GM19238 (cell line): Measurements from ENCODE around the gene TMTC1.

ENCODE experiments used
- DNase-seq: peaks from one replicate; pipeline ENCODE4 v3.0.0; 2011; ENCODE audit warnings: low spot score; ENCODE audit not compliant: insufficient read length

Gene TMTC1

DNA sequence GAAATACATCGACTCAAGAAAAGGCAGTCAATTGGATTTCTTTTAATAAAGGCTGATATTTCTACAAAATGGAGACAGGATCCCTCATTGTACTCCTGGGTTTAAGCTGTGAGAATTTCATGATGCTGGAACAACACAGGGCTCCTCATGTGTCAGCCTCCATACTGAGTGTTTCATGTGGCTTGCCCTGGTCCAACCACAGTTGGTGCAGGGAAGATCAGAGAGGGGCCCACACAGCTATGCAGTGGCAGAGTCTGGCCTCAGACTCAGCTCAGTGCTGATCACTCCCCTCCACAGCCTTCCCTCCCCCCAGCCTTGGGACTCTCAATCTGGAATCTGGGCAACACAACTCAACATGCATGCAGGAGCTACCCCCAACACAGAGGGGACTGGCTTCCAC lies 163.7 kb downstream of the TMTC1 start:
- DNase-seq: no peak

DNA sequence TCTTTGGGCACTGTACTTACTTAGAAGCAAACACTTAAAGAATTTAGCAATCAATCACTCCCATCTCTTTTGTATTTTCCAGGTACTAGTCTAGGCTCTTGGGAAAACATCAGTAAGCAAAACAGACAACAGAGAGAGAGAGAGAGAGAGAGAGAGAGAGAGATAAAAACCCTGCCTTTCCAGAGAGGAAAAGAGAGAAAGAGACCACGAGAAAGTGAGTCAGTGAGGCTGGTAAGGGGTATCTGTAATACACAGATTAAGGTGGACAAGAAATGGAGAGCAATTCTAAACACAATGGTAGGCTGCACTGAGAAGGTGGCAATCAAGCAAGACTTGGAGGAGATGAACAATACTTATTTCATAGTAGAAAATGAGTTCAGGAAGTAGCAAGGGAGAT lies 166.3 kb downstream of the TMTC1 start:
- no peak for DNase-seq

DNA sequence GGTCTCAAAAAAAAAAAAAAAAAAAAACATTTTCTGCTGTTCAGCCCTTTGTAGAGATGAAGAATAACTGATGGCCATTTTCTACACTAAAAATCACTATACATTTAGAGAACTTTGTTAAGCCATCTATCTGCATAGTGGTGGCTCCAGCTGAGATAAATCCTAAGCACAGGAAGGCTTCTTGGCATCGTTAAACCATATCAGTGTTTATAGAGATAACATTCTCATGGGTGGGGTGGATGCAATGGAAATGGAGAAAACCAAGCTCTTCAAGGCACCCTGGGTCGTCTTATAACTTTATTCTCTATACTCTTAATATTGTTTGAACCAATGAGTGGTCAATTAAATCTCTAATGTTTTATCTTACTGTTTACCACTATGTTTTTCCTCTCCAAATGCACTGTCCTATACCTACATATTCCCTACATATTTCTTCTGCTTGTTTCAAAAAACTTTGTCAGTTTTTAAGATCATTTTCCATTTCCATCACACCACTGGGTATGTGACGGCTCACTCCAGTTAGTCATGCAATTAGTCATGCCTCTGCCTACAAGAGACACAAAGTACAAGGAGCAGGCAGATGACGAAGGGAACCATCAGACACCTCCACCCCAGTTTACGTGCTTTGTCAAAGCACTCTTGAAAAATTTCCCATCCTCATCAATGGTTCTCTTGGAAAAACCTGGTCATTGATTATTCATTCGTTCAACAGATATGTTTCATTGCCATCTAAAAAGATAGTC lies 166.9 kb downstream of the TMTC1 start:
- DNase-seq: no peak

DNA sequence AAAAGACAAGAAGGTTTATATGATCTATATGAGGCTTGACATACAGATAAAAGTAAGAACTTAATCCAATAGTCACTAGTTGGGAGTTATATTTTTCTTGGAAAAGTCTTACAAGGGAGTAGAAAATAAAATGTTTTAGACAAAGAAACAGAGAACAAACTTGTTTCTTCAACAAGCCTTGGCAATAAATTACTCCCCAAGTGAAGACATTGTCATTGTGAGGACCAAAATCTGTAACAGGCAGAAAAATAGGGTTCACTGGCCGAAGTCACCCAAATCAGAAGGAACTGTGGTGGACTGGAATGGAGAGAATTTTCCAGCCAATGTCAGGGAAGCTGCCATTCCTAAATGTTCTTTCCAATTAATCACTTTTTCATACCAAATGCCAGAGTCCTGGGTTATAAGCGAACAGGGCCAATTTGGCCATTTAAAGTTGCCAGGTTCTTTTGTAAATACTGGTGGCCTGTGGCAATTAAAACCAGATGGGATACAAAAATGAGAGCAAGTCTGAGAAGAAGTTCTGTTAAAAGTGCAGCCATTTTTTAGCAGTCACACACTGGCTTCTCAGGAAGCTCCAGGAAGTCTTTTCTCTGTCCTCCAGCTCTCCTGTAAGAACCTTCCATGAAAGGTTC lies 168.9 kb downstream of the TMTC1 start:
- DNase-seq: no peak

DNA sequence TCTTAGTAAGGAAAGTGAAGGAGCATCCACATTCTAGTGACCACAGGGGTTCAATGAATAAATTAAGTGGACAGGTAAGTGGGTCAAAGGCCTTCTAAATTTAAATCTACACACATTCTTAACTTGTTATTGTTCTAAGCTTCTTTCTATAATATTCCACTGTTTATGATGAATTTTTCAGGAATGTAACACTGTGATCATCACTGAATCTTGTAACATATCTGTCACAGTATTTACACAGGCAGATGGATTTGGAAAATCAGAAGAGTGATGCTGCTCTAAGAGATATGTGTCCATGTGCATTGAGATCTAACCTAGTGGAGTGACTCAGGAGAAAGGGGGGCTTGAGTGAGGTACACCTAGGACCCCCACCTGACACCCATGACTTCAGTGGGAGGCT lies 170.8 kb downstream of the TMTC1 start:
- no peak for DNase-seq

DNA sequence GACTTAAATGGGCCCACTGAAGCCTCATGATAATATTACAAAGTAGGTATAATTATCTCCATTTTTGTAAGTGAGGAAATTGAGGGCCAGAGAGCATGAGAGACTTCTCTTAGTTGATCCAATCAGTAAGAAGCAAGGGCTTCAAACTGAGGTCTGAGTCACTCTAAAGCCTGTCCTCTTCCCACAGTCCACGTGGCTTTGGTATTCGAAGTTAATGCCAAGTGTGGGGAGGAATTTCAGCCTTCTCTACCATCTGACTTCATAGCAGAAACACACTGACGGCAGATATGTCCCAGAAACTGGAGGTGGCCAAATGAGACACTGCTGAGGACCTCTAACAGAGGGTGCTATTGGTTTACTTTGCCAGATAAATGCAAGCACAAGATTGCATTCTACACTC lies 171.8 kb downstream of the TMTC1 start:
- no peak for DNase-seq

DNA sequence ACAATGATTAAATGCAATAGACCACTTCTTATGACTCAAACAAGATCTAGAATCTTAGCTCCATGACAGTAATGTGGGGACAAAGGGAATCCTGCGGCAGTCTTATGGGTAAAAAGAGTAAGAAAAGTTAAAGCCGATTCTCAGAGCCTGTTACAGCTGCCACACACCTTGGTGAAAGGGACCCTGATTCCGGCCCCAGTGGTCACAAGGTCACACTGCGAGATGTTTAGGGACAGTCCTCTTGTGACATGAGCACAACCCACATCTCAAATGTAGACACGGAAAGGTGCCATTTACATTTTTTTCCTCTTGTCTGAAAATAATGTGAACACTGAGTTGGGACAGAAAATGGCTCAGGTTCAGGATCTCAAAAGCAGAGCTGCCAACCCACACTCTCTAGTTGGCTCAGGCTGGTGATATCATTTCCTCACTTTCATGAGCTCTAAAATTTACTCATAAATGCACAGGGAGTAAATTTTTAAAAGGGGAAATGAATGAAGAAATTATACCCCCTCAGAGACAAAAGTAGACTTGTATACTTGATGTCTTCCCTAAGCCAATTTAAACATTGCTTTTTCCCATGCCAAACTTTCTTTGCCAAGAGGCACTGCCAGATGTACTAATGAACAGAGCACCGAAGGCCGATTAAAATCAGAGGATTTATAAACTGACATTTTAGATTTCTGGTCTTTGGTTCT lies 173.1 kb downstream of the TMTC1 start:
- no peak for DNase-seq

DNA sequence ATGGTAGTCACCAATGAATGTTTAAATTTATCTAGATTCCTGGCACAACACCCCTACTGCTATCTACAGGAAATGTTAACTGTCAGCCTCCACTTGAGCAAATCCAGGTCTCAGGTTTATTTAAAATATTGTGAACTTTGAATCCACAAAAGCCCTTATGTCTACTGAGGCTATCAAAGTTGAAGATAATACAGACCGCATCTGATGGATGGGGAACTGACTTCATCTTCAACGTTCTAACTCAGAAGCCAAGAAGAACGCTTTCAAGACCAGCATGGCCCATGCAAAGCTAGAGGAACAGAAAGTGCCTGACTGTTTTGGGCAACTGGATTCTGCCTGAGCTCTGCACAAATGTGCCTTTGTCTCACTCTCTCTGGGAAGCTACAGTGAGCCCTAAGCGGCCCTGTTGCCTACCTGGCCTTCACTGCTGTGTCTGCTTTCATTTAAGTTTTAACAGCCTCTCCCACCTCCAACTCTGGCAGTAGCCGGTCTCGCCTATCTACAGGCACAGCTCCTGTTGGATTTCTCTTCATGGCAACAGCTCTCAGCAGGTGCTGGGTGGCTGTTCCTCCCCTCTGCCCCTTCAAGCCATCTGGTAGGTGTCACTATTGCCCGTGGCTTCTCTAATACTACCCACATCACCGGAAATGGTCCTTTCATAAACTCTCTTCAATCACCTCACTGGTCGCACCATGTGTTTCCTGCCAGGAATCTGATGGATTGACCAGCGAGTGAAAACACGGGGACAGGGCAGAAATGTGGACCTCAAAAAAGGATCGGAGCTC lies 174.1 kb downstream of the TMTC1 start:
- no peak for DNase-seq

DNA sequence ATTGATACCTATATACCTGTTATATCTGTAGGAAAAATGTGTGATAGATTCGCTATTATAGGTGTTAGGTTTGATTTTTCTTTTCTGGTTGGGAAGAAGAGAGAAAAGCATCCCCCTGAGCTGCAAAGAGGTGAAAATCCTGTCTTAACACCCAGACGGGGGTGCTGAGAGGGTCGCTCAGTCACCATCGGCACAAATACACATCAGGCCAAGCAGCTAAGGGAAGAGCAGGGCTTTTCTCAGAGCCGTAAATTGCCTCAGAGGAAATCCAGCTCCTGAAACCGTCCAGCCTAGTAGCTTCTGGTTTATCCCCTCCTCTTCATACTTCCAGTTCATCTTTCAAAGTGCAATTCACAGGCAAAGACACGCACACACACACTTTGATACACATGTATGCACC lies 175.2 kb downstream of the TMTC1 start:
- no peak for DNase-seq

DNA sequence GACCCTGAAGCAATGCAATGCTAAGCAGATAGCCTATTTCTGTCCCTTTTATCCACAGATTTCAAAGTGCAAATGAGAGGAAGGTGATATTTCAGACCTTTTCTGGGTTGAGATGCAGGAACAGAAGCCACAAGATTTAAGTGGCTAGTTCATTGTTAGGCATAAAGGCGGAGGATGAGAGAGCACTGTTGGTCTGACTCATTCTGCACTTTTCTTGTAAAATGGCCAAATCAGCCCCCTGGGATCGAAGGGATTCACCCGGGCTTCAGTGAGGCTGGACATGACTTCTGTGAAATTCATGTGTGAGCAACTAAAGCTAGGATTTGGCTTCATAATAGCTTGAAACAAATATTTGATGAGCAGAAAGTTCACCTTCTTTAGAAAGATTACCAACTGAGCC lies 184.4 kb downstream of the TMTC1 start:
- no peak for DNase-seq

DNA sequence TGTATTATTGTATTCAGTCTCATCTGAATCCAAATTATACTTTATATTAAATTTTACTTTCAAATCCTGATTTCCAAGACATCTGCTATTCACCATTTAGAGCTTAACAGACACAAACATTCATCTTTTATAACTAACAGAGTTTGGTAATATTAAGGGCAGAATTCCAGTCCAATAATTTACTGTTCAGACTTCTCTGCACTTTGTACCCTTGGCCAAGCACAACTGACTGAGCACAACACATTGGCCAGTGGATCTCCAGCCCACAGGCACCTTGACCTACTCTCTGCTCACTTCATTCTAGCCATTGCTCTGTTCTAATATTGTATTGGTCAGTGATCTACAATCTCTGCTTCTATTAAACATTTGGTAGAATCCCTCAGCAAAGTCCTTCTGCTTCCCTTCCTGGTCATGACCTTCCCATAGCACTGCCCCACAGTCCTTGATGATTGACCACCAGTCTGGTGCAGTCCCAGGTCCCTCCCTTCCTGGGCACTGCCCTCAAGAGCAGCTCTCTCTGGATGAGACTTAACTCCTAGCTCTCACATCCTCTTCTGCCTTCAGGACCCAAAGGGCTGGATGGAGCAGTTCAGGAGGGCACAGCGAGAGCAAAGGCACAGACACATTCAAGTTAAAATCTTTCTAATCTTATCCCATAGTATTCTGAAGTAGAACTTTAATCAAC lies 188.5 kb downstream of the TMTC1 start:
- no peak for DNase-seq

DNA sequence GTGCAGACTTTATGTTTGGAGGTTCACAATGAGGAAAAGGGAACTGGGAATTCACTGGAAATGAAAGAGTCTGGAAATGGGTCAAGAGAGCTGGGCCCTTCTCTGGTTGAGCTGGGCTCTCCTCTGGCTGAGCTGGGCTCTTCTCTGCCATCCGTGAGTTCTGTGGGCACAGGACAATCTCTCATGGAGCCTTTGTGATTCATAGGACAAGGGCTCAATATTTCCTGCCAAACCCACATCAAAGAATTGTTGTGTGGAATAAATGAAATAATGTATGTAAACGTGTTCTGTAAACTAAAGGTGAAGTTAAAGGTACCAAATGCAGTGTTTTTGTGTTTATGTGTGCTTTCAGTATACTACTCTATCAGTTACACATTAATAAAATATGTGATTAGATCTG lies 190.7 kb downstream of the TMTC1 start:
- DNase-seq: no peak

DNA sequence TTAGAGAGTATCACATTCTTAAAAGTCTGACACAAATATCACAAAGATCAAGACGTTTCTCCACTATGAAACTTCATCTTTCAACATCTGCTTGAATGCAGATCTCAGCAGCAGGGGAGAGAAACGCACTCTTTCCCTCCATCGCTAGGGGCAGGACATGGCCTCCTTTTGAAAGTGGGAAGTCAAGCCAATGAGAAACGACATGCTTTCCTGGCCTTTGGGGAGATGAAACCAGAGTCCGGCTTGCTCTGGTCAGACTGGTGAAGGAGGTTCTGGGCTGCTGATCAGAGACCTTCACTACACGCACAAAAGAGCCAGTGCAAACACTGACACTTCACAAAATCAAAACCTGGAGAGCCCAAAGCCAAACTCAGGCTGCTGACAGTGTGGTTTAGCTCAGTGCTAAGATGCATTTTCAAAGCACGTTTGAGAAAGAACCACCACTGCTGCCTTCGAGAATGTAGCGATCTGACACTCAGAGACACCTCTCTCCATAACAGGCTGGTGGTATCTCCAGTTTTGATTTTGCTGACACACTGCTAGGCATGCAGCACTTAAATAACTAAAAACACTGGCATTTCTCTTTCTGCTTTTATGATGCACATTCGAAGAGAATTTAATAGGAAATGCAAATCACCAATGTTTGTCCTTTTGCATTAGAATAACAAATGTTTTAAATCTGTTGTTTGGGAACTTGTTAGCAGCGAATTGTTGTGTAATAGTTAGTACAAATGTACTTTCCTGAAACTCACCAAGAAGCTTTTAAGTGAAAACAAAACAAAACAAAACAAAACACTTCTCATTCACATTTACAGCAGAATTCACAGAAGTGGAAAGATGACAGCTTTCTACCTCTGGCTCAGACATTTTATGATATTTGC lies 192.4 kb downstream of the TMTC1 start:
- no peak for DNase-seq

DNA sequence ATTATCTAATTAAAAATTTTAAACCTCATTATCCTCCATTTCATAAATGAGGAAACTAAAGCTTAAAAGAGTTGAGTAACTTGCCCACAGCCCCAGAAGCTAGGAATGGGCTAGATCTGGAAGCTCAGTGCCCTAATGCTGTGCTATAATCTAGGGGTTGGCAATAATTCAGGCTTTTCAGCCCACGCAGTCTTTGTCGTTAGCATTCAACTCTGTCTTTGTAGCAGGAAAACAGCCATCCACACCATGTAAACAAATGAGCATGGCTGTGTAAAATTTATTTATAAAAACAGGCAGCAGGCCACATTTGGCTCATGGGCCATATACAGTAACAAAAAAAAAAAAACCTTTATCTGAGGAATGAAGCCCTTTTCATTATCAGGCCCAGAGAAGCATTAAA lies 193.9 kb downstream of the TMTC1 start:
- no peak for DNase-seq

DNA sequence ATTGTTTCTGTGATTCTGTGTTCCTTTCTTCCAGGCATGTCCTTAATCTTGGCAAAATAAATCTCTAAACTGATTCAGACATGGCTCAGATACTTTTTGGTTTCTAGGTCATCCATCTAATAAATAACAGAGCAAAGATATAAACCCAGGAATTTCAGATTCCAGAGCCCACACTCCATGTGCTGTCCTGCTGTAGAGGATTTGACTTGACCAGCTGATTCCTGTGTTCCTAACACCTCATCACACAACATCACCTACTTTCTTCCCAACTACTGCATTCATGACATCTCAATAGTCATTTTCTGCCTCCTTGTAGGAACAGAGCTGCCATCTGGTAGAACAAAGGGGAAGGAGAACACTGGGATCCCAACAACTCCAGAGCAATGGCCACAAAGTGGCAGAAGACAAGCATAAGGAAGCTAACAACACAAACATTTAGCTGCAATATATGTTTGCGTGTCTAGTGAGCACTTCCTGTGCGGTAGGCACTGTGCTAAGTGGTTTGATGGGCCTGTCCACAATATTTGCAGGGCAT lies 194.4 kb downstream of the TMTC1 start:
- no peak for DNase-seq

DNA sequence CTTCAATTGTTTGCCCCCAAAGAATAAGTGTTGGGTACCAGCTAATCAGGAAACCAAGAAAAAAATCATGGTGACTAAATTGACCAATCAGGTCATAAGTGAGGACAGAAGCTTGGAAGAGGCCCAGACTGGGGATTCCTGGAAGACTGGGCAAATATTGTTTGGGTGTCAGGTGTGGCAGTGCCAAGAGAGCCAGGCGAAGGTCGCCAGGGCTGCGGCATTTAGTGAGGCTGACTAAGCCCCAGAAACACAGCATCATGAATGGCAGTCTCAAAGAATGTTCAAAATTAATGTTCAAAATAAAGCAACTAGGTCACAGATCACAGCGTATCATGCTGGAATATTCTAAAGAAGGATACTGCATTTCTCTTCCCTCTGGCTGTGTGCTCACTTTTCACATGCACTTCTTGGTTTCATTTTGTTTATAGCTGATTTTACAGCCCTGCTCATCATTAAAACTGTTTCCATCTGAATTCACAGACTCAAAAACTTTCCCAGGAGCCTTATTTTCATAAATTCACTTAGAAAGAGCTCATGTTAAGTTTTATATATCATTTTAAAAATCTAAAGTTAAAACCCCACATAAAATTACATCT lies 201.0 kb downstream of the TMTC1 start:
- DNase-seq: no peak

DNA sequence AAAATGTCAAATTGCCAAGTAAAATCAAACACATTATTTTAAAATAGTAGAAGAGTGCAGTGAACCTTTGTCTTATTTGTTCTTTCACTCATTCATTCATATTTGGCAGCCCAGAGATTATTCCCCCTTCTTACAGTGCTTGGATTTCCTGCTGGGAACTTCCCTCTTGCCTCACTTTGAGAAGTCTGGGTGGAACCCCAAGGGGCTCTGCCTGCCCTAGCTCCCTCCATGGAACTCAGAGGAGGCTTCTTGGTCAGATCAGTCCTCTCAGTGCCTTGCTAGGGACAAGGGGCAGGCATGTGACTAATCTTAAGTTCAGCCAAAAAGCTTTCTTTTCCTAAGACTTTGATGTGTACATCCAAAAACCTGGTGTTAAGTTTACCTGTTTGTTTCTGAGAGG lies 201.6 kb downstream of the TMTC1 start:
- no peak for DNase-seq

DNA sequence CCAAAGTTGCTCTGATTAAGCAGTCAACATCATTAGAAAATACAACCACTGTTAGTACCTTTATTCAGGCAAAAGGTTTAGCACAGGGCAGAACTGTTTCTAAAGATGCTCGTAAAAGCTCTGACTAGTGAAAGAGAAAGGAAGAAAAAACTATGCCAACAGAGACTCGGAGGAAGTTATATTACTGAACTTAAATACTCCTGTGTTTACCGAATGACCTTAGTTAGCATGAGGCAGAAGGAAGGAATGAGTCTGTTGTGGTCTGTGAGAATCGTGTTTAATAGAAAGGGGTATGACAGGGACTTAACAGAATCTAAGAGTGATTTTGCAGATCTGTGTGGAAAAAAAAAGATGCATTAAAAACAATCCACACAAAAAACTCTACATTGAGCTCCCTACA lies 202.1 kb downstream of the TMTC1 start:
- no peak for DNase-seq

DNA sequence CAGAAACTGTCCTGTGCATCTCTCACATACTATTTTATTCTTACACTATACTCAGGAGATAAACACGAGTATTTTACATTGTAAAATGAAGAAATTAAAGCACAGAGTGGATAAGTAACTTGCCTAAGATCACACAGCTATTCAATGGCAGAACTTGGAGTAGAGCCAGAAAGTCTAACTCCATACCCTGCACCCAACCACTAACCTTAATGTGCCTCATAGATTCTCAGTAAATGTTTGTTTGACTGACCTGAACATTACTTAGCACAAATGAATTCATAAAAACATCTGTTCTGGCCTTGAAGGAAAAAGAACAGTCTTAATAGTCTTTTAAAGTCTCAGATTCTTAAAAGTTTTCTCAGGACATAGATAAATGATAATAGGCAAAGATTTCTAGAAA lies 202.8 kb downstream of the TMTC1 start:
- DNase-seq: no peak

DNA sequence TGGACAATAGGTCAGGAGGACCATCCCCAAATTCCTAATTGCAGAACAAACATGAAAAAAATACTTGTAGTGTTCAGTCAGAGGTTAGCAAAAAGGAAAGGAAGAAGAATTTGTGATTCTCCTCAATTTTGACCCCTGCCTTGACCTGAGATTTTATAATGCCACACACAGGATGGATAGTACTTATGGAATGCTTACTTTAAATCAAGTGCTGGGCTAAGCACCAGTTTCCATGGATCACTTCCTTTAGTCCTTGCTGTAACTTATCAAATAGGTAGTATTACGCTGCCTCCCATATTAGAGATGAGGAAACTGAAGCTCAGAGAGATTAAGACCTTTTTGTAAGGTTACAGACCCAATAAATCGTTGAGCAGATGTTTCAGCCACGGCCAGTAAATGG lies 205.0 kb downstream of the TMTC1 start:
- no peak for DNase-seq
